ENCODE data around the gene TRABD2A. TPM values are rescaled to one million over a fixed set of nuclear protein-coding genes. Genes with fewer than 3 reads are reported as not detected.

TRABD2A gene
- total RNA-seq, 1 experiment from 2014 or later = 4.6 TPM

GRCh38 chr2:84792856-84793522 lies 87.9 kb downstream of the TRABD2A start:
- Histone ChIP-seq H3K4me2 (ENCODE audit: low read length) (no peak overlapping the region), H3K4me3 (replicated peaks in 1 of 2; ENCODE audit: low read depth in 1 of 2, low read length in 2 of 2) (no peak overlapping the region), H3K79me2 (ENCODE audit: insufficient read depth, low read length) (no peaks in the 10 kb centered on the region), H3K9me3 (ENCODE audit: control insufficient read depth in 1 of 2, insufficient read depth in 1 of 2, low read depth in 1 of 2, low read length in 2 of 2) (no peaks in the 10 kb centered on the region), H3K4me1 (ENCODE audit: control insufficient read depth in 1 of 2, insufficient read depth in 2 of 2, low read length in 2 of 2) (no peaks in the 10 kb centered on the region), H3K9ac (ENCODE audit: low read length) (no peak overlapping the region), H3K9me2 (ENCODE audit: insufficient read depth) (no peaks in the 10 kb centered on the region), H2AFZ (ENCODE audit: low read depth, low read length, poor library complexity, severe bottlenecking) (no peak overlapping the region), H3K27me3 (ENCODE audit: insufficient read depth, low read length) (no peaks in the 10 kb centered on the region), H3K36me3 (ENCODE audit: control insufficient read depth in 1 of 2, insufficient read depth in 2 of 2, low read length in 2 of 2) (no peaks in the 10 kb centered on the region), H3K27ac (ENCODE audit: low read depth, low read length) (no peak overlapping the region), H4K20me1 (ENCODE audit: insufficient read depth) (no peaks in the 10 kb centered on the region)
- RAD21 ChIA-PET (ENCODE audit: low non-redundant PET in 1 of 2, low total read pairs in 2 of 2, uncharacterized antibody in 2 of 2, unreplicated experiment in 2 of 2) = no interaction called here
- no TSS peak for BruUV-seq (replicated peaks)
- ATAC-seq (no peak), DNase-seq (ENCODE audit: low read depth, low spot score) (no peak)
- POLR2A ChIA-PET = interaction anchor here (1.2 kb wide), 1 partner anchor 114 kb away, joined by 4 read pairs; no protein-coding TSS in a partner anchor
- CTCF ChIA-PET = no interaction called here
- TF ChIP-seq EZH2phosphoT487 (IDR thresholded peaks at IDR 0.05; ENCODE audit: borderline replicate concordance) (no peak), CTCF (IDR thresholded peaks at IDR 0.05 in 2 of 3, conservative IDR thresholded peaks at IDR 0.05 in 1 of 3; ENCODE audit: borderline replicate concordance in 1 of 3, insufficient read depth in 1 of 3, low read depth in 2 of 3, low read length in 2 of 3) (no peak), SIN3A (IDR thresholded peaks at IDR 0.05; ENCODE audit: low read depth) (no peak), YY1 (IDR thresholded peaks at IDR 0.05; ENCODE audit: extremely low read depth, insufficient replicate concordance, low read depth, low read length) (no peak), ZFX (IDR thresholded peaks at IDR 0.05) (no peak), POLR2AphosphoS5 (IDR thresholded peaks at IDR 0.05; ENCODE audit: low read depth, low read length) (no peak), RAD21 (IDR thresholded peaks at IDR 0.05; ENCODE audit: low read depth) (no peak), ZBTB33 (IDR thresholded peaks at IDR 0.05; ENCODE audit: extremely low read depth, insufficient replicate concordance, low read length) (no peak), FOSL1 (IDR thresholded peaks at IDR 0.05; ENCODE audit: low read depth) (no peak), POLR2A (IDR thresholded peaks at IDR 0.05; ENCODE audit: borderline replicate concordance, extremely low read depth, insufficient read depth, insufficient read length) (no peak), JUND (IDR thresholded peaks at IDR 0.05) (no peak), CBX3 (IDR thresholded peaks at IDR 0.05; ENCODE audit: low read depth) (no peak)
- intact Hi-C loops (cut with micrococcal nuclease) = no loop called here
